Progenitor cell of endocrine pancreas (in vitro differentiated cells): ENCODE measurements around the gene DHRS1. TPM values are rescaled to one million over a fixed set of nuclear protein-coding genes. Genes with fewer than 3 reads are reported as not detected.

ENCODE experiments used
- DNase-seq: peaks from one replicate; pipeline ENCODE4 v3.0.0; 2021; ENCODE audit warnings: low spot score; ENCODE audit not compliant: unreplicated experiment
- H3K27ac Mint-ChIP-seq: 2 replicates; pipeline ENCODE4 v1.8.0; 2021; ENCODE audit warnings: mild to moderate bottlenecking, moderate library complexity, mixed read lengths
- H3K27me3 Mint-ChIP-seq: 2 replicates; pipeline ENCODE4 v1.8.0; 2021; ENCODE audit warnings: mixed read lengths
- H3K36me3 Mint-ChIP-seq: 2 replicates; pipeline ENCODE4 v1.8.0; 2022; ENCODE audit warnings: mixed read lengths; ENCODE audit not compliant: insufficient read depth
- H3K4me1 Mint-ChIP-seq: 2 replicates; pipeline ENCODE4 v1.8.0; 2021; ENCODE audit warnings: low read depth, mixed read lengths
- H3K4me3 Mint-ChIP-seq: 2 replicates; pipeline ENCODE4 v1.8.0; 2021; ENCODE audit warnings: low read depth, mild to moderate bottlenecking, moderate library complexity, mixed read lengths
- H3K9me3 Mint-ChIP-seq: 2 replicates; pipeline ENCODE4 v1.8.0; 2021; ENCODE audit warnings: low read depth, mixed read lengths
- CTCF ChIP-seq: fragments of 200-600 bp; sonication (generic); IDR thresholded peaks from one replicate; pipeline ENCODE4 v1.5.0; 2021; ENCODE audit warnings: antibody characterized with exemption, mild to moderate bottlenecking; ENCODE audit not compliant: unreplicated experiment
- total RNA-seq: library from RNA; stranded (reverse); gene quantifications from 2 replicates; pipeline ENCODE4 v1.2.1, GENCODE V29; 2021

DHRS1 gene
- total RNA-seq, 1 donor from 2014 or later: 33.4 TPM

- H3K27me3 Mint-ChIP-seq: peaks cover 9% of the 10 kb centered on the region
- no peak for DNase-seq
- H3K9me3 Mint-ChIP-seq: no peaks in the 10 kb centered on the region
- H3K27ac Mint-ChIP-seq: no peak within 1 kb of the TSS
- H3K4me1 Mint-ChIP-seq: peaks cover 15% of the 10 kb centered on the region
- TF ChIP-seq CTCF: no peak
- no peaks in the 10 kb centered on the region for H3K36me3 Mint-ChIP-seq
- H3K4me3 Mint-ChIP-seq: no peak within 1 kb of the TSS
These were observed 11.3 kb upstream of the DHRS1 start, which contains the start of gene LTB4R for GRCh38 chr14:24310646-24311604. Gene LTB4R, plus strand, starts transcription at chr14:24311502. Its CDS starts 4,150 bp downstream, at chr14:24315652.

GRCh38 chr14:24310265-24310645 lies 10.7 kb upstream of the DHRS1 start:
- Mint-ChIP-seq H3K4me3 (no peak overlapping the region), H3K27ac (no peak overlapping the region), H3K9me3 (no peaks in the 10 kb centered on the region), H3K4me1 (peaks cover 15% of the 10 kb centered on the region), H3K27me3 (peaks cover 2% of the 10 kb centered on the region), H3K36me3 (peaks cover 1% of the 10 kb centered on the region)
- DNase-seq: no peak
- TF ChIP-seq CTCF: no peak

- Mint-ChIP-seq H3K4me1 (peaks cover 15% of the 10 kb centered on the region), H3K27me3 (no peaks in the 10 kb centered on the region), H3K36me3 (peaks cover 7% of the 10 kb centered on the region), H3K27ac (no peak within 1 kb of the TSS), H3K4me3 (no peak within 1 kb of the TSS), H3K9me3 (no peaks in the 10 kb centered on the region)
- no peak for DNase-seq
- TF ChIP-seq CTCF: no peak
These were observed 10.1 kb upstream of the DHRS1 start, which contains the start of gene LTB4R2 for GRCh38 chr14:24309538-24310264. Gene LTB4R2, plus strand, starts transcription at chr14:24310140. Its CDS starts 525 bp downstream, at chr14:24310665.

GRCh38 chr14:24308342-24309124 lies 9.0 kb upstream of the DHRS1 start:
- H3K36me3 Mint-ChIP-seq: peaks cover 10% of the 10 kb centered on the region
- H3K27me3 Mint-ChIP-seq: no peaks in the 10 kb centered on the region
- no peak overlapping the region for H3K27ac Mint-ChIP-seq
- no peak overlapping the region for H3K4me3 Mint-ChIP-seq
- no peak for TF ChIP-seq CTCF
- no peaks in the 10 kb centered on the region for H3K9me3 Mint-ChIP-seq
- no peak for DNase-seq
- H3K4me1 Mint-ChIP-seq: peaks cover 15% of the 10 kb centered on the region
